Measurements from ENCODE around the gene VSIR.
A peak's percentile ranks its signal among the peaks of the same experiment; 100 is the strongest.

The VSIR gene

GRCh38 chr10:71763352-71764127 lies 9.8 kb downstream of the VSIR start:
- no peak for DNase-seq

DNA sequence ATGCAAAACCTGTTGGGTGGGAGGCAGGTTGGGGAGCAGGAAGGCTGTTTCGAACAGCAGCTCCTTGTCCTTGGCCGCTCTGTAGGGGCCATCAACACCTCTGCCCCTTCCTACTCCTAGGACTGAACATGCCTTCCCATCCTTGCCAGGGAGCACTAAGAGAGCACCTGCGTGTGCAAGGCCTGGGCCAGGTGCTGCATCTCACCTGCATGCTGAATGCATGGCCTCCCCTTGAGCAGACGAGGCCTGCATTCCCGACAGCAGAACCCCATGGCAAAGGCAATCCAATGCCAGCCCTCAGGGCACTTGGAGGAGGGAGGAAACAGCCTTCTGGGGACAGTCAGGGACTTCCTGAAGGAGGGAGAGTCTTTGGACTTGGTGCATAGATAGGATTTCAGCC lies 11.0 kb downstream of the VSIR start:
- DNase-seq, result no peak

DNA sequence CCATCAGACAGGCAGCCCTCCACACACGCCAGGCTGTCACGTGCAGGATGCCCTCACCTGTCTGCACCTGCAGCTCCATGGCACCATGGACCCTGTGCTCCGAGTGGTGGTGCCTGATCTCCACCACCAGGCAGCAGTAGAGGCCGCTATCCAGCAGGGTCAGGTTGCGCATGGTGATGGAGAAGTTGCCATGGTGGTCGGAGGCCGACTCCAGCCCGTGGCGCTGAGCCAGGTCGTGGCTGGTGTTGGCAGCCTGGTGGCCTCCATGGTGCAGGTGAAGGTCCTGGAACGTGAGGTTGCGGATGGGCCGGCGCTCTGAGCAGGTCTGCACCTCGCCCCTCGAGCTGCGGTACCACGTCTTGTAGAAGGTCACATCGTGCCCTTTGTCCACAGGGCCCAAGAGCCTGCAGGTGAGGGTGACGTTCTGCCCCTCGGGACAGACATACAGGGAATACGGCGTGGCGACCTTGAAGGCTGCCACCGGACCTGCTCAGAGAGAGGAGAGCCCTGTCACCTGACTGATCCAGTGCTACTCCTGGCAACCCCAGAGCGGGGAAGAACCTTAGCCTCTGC lies 11.7 kb downstream of the VSIR start:
- DNase-seq, result no peak

DNA sequence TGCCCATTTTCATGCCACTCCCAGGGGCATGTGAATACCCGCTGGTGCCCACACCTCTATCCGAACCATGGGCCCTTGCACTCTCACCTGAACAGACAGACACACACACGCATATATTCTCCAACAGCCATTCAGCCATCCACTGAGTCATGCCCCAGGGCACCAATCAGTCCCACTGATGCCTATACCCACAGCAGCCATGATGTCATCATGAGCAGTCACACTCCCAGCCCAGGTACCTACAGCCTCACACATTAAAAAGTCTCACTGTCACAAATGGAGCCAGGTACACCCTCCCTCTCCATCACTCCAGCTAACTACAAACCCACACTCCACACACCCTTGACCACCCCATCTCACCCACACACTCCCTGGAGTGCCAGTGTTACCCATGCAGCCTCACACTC lies 12.2 kb downstream of the VSIR start:
- no peak for DNase-seq

GRCh38 chr10:71757399-71757922 lies 15.9 kb downstream of the VSIR start:
- DNase-seq, result no peak

GRCh38 chr10:71756311-71757191 lies 16.8 kb downstream of the VSIR start:
- DNase-seq, result no peak

GRCh38 chr10:71755179-71755879 lies 18.0 kb downstream of the VSIR start:
- no peak for DNase-seq

DNA sequence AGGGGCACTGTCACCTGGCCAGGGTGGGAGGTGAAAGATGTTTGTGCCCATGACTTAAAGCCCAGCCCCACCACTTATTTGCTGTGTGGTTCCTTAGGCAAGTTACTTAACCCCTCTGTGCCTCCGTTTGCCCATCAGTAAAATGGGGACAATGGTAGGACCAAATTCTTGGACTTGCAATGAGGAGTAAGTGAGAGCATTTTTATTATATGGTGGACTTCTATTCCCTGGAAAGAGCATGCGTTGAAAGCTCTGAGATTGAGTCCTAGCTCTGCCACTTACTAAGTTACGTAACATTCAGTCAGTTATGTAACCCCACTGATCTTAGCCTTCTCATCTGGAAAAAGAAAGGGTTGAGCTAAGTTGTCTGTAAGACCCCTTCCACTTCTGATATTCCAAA lies 18.8 kb downstream of the VSIR start:
- DNase-seq, result no peak

- DNase-seq, result no peak
Measured at GRCh38 chr10:71753960-71754505, 19.3 kb downstream of the VSIR start.

DNA sequence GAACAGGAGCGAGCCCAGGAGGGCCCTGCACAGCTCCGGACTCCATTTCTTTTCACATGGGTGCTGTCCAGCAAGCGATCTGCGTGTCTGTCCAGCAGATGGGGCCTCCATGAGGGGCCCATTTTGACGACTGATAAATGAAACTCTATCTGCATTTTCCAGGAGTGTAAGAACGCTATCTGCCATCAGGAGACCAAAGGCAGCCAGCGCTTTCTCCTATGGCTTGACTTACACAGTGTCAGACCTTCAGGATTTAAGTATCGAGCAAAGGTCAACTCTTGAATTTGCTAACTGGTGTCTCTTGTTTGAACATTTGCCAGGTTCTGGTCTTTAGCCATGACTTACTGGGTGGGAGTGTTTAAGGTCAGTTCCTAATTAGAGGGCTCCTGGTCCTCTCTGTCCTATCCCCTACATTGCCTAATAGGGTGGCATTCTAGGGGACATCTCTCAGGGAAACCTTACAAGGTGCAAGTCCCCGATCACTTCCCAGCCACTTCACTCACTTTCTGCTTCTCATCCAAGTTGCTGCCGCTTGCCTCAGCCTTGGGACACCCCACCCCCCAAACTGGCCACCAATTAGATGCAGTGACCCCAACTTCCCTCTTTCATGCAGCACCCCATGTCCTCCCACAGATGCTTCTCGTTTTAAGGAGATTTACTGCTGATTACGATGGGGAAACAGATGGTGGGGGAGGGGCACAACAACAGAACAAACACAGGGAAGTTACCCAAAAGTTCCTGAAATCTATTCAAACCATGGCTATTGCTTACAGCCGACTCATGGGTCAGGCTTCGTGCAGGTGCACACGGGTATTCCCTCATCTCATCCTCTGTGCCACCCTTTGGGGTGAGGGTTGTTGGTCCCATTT lies 20.0 kb downstream of the VSIR start:
- DNase-seq, result no peak

DNA sequence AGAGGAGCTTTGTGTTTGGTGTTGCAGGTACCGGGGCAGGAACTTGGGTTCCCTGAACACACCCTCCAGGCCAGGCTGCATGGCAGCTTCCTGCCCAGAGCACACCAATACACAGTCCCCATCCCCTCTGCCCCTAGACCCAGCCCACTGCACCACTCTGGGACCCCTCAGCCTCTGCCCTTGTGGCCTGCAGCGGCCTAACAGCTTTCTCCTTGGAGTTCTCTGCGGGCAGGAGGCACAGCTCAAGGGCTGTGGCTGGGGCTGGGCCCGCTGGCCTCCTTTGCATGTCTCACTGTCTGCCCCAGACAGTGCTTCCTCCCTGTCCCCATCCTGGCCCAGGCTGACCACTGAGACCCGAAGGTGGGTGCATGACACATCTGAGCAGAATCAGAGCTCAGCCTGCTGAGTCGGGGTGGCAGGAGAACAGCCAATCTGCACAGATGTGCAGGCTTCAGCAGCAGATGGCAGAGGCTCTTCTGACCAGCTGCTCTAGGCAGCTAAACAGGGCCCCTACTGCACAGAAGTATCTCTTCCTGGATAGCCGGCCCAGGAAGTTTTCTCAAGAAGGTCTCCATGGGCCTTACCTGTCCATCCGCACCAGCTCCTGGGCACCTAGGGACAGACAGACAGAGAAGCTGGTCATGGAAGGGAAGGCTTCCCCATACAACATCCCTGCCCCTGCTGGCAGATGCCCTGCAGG lies 20.8 kb downstream of the VSIR start:
- DNase-seq, result no peak

GRCh38 chr10:71751515-71752224 lies 21.6 kb downstream of the VSIR start:
- DNase-seq, result no peak

- DNase-seq, result no peak
Measured at GRCh38 chr10:71750986-71751385, 22.3 kb downstream of the VSIR start.

DNA sequence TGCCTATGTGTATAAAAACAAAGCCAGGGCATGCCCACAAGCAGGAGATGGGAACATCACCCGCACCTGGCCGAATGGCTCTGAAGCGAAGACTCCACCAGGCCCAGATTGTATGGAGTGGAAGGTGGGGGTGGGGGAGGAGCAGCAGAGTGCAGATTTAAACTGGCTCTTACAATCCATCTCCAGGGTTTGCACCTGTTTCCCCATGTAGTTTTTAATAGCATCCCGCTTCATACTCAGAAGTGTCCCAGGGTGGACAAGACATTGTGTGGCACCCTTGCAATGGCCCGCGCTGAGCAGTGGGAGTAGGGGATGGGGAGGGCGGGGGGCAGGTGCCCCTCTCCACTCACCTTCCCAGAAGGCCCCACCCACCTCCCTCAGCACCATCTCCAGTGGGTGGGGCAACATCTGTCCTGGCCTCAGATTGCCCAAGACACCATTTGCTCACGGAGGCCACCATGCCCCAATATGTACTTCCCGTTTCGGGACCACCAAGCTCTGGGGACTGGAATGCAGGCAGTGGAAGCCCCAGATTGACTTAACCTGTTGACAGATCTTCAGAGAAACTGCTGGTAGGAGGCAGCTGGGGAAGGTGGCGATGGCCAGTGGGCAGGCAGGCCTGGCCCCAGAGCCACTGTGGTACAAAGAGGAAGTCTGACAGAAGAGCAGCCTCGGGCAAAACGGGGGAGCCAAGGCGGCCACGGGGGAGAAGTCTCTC lies 23.0 kb downstream of the VSIR start:
- no peak for DNase-seq

- DNase-seq, result no peak
Measured at GRCh38 chr10:71749396-71749795, 23.9 kb downstream of the VSIR start.

GRCh38 chr10:71748671-71749191 lies 24.6 kb downstream of the VSIR start:
- DNase-seq, result peak; percentile 67

DNA sequence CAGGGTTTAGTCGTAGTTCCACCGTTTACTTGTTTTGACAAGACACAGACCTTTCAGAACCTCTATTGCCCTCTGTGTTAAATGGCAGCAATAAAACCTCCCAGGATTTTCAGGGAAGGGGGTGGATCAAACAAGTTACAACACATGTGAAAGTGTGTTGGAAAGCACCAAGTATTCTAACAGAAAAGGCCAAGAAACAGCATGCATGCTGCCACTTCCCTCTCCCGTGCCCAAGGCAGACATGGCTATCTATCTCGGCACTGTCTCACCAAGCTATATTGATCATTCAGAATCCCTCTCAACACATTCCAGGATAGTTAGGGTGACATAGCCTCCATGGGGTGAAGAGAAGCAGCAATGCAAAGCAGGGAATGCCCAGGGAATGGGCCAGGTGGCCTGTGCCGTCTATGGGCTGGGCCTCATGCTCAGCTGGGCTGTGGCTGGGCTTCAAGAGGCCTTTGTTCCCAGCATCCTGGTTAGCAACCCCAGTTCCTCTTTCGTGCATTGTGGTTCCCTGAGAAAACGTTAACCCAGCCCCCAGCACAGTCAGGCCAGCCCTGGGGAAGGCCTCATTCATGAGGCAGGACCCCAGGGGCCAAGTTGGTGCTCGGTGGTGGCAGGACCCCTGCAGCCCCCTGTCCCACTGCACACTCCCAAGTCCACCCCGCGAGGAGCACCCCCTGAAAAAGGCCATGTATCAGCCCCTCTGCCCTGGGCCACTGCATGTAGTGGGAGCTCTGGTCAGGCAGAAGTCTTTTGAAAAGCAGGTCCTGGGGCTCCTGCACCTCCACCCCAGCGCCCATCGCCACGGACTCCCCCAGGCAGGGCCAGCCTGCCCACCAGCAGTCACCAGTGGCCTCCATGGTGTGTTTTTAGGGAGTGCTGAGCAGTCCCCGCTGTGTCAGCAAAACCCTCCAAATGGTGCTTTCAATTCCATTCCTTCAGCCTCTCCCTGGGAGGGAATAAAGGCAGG lies 25.5 kb downstream of the VSIR start:
- DNase-seq, result no peak

DNA sequence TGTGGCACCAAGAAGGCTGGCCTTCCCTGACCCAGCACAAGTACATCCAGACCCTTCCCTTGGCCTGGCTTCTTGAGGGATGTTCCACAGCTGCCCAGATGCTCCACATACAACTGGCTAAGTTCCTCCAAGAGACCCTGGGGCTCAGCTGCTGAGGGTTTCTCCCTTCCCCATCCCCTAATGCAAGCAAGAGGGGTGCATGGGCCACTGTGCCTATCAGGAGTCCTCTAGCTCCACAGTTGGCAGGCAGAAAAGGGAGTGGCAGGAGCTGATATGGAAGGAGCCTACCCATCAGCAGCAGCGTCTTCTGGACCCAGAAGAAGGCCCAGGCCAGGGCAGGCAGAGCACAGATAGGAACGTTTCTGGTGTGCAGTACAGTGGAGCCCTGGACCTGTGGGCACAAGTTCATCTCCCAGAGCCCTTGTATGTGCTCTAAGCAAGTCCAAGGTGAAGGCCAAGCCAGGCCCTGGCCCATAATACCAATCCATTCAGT lies 26.2 kb downstream of the VSIR start:
- no peak for DNase-seq

All from activated CD4-positive, alpha-beta T cell treated with anti-CD3 and anti-CD28 coated beads, Interleukin-2, amount 50 U/mL, for 1 hour (primary cell).